HG03558 (cell line): ENCODE data around the gene UBL4A.

Source experiments
- ATAC-seq: cut with Tn5 transposase; IDR thresholded peaks from one replicate; pipeline ENCODE4 v1.9.1; 2021; ENCODE audit warnings: moderate number of reproducible peaks; ENCODE audit not compliant: unreplicated experiment; ENCODE audit errors: extremely low read depth

Gene UBL4A

DNA sequence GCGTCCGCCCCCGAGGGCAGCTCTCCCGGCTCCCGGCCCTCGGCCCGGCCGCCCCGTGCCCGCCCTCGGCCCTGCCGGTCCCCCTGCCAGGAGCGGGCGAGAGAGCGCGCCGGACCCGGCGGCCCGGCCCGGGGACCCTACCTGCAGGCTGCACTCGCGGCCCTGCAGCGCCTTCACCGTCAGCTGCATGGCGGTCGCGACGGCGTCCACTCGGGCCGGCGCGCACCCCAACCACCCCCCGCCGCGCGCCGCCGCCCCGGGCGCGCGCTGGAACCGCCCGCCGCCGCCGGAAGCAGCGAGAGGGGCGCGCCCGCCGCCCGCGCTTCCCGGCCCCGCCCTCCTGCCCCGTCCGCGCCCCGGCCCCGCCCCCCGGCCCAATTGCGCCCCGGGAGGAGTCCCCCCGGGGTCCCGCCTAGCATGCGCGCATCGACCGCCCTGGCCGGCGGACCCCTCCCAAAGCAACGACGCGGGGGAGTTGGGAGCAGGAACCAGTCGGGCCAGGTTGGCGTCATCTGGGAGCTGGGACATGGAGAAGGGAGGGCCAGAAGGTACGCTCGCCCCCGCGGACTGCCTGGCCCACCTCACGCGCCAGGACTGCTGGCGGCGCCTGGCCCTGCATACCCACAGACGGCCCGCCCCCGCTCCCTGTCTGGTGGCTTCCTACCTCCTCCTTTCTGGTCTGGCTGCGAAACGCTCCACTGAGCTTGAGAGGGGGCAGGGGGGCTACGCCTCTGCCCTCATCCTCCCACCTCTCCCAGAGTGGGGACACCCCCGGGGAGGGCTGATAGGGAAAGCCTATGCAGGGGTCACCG is at the start of gene UBL4A:
Gene UBL4A, minus strand, starts transcription at position 220 of the 812 bp plus-strand sequence. Its CDS starts 31 bp downstream, at position 189.
- ATAC-seq, result no peak

DNA sequence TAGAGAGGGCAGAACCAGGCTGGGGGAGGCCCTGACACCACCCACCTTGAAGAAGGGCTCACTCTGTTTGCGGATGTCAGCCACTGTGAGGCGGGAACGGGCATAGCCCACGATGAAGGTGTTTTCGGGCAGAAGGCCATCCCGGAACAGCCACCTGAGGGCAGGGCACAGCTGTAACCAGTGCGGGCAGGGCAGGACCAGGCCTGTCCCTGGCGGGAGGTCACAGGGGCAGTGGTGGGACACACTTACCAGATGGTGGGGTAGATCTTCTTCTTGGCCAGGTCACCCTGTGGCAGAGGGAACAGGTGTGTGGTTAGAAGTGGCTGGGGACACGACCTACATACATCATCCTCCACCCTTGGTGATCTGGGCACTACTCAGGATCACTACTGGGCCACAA is 49.5 kb upstream of the UBL4A start:
- no peak for ATAC-seq

DNA sequence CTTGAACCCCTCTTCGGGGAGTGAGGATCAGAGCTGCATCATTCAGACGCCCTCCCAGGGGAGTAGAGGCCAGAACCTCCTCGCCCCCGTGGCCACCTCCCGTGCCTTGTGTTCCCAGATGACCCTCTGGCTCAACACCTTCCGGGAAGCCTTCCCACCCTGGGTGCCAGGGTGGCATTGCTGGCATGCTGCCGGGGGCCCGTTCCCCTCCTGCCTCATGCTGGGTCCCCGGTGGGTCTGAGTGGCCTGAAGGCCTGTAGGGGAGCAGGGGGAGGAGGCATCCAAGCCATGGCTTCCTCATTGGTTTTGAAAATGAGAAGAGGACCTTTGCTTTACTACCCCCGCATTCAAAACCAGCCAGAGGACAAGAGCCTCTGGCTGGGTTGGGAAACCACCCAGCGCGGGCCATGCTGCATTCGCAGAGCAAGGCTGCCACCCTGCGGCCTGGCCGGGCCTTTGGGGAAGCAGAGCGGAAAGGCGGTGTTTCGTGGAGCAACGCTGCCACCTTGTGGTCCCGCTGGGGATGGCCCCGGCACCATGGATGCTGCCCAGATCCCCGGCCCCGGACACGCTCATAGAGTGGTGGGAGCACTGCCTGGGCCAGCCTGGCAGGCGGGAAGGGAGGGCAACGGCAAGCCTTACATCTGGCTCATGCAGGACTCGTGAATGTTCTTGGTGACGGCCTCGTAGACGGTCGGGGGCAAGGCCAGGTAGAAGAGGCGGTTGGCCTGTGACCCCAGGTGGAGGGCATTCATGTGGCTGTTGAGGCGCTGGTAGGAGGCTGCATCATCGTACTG is 48.3 kb upstream of the UBL4A start:
- ATAC-seq, result peak; percentile 76

DNA sequence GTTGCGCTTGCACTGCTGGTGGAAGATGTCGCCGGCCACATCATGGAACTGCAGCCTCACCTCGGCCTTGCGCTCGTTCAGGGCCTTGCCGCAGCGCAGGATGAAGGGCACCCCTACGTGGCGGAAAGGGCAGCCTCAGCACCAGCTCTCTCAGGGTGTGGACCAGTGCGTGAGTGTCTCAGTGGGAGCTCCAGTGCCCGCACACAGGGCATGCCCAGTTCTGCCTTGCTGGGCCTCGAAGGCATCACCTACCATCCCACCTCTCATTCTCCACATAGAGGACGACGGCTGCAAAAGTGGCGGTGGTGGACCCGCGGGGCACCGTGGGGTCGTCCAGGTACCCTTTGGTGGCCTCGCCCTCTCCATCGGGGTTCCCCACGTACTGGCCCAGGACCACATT is 46.3 kb upstream of the UBL4A start:
- no peak for ATAC-seq

DNA sequence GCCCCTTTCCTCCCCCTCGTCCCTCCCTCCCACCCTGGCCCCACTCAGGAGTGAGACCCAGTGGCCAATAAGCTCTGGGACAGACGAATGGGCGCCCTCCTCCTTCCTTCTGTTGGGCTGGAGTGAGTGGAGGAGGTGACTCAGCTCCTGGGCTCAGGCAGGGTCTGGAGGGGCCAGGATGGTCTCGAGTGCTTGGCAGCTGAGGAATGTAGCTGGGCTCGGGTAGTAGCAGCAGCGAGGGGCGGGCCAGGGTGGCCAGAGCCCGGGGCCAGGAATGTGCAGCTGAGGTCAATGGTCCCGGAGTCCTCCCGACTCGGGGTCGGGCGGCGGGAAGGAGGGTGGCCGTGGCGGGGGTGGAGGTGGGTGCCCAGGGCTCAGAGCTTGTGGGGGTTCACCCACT is 45.2 kb upstream of the UBL4A start:
- ATAC-seq, result no peak

DNA sequence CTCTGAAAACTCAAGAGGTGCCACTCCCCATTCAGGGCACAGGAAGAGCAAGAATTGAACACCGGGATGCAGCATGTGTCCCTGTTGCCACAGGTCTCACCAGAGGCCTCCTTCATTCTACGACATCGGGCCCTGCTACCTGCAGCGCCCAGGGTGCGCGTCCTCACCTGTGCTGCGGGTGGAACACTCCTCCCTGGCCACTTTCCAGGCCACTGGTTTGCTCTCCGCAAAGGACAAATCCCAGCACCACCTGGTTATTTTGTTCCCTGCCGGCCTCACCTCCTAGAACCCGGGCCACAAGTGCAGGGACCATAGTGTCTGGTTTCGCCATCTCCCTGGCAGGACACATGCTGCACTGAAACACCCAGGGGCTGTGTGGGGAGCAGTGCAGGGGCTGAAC is 43.9 kb upstream of the UBL4A start:
- ATAC-seq, result no peak

DNA sequence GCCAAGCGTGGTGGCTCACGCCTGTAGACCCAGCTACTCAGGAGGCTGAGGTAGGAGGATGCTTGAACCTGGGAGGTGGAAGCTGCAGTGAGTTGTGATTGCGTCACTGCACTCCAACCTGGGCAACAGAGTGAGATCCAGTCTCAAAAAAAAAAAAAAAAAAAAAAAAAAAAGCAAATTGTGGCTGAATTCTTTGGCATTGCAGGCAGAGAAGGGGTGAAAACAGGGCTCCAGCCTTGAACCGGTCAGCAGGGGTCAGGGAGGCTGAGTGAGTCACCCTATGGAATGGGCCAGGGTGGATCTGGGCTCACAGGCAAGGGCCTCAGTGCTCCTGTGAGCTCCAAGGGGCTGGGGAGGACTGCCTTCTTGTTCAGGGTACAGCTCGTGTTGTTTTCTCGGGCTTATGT is 42.8 kb upstream of the UBL4A start:
- ATAC-seq, result no peak

DNA sequence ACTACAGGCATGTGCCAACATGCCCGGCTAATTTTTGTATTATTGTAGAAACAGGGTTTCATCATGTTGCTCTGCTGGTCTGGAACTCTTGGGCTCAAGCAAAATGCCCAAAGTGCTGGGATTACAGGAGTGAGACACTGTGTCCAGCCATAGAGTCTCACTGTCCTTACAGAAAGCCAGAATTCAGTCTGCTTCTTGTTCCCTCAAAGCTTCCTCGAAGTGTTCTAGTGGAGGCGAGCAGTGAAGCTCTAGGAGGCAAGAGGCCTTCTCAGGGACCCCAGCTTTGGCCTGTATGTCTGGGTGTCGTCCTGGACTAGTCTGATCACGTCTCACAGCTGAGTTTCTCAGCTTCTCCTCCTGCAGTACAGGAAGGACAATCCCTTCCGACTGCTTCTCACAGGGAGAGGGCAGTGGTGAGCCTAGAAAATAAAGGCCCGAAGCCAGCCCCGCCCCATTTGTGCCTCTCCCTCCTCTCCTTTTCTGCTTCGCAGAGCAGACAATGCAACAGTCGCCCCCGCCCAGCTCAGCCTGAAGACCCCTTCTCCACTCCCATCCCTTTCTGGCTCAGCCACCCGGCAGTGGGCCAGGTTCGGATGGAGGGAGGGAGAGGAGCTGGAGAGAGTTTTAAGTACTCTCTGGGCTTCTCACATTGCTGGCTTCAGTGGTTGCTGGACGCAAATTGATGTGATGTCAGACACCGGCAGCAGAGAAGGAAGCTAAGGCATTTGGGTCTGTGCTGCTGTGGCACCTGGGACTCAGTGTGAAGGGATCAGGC is 40.7 kb upstream of the UBL4A start:
- ATAC-seq, result no peak

DNA sequence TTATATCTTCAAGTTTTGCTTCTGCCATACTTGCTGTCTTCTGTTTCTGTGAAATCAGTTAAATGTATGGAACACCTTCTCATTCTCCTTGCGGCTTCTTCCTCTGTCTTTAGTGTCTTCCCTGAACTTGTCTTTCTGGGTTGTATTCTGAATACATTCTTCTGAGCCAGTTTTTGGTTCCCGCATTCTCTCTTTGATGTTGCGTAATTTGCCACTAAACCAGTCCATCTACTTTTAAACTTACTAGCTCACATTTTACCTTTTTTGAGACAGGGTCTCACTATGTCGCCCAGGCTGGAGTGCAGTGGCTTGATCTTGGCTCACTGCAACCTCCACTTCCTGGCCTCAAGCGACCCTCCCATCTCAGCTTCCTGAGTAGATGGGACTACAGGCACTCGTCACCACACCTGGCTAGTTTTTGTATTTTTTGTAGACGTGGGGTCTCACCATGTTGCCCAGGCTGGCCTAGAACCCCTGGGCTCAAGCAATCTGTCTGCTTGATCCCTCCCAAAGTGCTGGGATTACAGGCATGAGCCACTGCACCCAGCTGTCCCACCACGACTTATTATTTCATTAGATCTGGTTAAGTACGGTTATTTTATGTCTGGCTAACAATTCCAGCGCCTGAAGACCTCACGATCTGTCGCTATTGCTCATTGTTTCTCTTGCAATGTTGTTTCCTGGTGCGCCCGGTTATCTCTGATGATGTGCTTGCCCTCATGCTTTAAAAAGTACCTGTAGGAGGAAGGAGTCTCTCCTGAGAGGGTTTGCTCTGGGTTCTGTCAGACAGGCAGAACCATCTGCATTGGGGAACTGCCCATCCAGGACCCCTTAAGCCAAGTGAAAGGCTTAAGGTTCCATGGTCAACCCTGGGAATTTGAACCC is 39.4 kb upstream of the UBL4A start:
- ATAC-seq, result no peak

DNA sequence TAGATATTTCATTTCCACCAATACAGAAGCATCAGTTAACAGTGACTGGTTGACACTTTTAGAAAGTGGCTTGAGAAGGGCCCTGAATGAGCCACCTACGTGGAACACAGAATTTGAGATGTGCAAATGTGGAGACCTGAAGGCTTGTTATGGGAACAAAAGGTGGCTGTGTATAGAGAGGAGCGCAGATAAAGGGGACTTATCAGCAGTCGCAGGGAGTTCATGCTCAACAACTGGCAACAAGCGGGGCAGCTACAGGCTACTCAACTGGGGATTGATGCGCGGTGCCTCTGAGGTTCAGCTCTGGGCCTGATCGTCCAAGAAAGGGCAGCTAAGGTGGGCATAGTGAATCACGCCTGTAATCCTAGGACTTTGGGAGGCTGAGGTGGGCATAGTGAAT is 33.0 kb upstream of the UBL4A start:
- no peak for ATAC-seq

DNA sequence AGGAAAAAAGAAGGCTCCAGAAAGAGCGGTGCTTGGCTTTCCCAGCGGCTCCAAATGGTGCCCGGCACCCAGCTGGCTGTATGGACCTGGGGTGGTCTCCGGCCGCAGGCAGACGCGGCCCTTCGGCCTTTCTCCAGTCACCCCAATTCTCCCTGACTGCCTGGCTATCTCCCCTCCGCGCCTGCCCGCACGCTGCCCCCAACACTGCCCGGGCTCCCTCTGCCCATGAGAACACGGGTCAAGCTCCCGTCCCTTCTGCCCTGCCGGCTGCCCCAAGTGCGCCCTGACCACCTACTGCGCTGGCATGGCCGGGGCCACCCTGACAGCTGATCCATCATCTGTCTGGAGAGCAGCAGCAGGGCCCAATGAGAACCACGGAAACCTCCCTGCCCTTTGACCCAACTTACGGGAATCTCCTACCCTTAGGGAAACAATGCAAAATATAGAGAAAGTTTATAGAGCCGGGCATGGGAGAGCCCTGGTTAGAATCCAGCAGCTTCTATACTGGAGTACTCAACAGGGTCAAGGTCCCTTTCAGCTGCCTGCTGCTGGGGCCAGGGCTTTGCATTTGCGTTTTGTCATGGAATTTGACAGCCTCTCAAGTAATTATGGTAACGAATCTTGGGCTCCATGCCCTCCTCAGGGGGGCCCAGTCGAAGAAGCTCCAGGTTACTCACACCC is 30.8 kb upstream of the UBL4A start:
- no peak for ATAC-seq

DNA sequence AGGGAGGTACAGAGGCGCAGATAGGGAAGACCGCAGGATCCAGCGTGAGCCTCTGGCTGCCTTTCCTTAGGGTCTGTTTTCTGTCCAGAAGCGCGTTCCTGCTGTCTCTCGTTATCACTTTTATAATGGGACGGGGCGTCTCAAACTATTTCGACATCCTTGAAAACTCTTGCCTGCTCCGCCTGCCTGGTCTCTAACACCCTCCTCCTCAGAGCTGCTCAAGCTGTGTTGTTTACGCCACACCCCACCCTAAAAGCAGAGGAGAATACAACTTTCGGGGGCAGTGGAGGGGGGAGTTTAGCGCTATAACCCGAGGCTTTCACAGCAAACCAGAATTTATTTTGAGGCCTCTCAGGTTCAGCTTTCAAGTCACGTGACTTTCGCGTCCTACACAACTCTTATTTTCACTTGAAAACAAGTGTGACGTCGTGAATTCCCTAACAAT is 30.3 kb upstream of the UBL4A start:
- no peak for ATAC-seq

DNA sequence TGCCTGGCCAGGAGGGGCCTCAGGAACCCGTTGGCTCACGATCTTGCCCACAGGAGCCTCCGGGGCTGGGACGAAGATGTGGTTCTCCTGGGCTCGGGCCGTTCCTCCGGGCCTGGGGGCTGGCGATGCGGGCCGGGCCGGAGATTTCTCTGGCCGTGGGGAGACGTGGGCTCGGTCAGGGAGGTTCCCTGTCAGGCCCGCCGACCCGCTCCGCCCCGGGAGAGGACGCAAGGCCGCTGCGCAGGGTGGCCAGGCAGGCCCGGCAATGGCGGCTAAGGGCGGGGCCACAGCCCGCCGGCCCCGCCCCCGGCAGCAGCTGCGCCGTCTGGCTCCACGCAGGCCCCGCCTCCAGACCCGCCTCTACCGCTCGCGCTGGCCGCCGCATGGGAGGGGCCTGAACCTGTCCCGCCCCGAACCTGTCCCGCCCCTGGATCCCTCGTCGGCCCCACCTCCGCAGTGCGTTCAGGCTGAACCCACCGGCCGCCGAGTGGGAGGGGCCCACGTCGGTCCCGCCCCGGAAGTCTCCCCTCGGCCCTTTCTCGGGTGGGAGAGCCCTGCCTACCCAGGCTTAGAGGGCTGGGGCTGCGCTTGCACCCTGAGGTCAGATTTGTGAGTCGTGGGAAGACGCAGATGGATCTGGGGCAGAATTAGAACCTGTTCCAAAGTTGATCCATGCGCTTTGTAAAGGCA is 29.7 kb upstream of the UBL4A start, which contains the start of gene FAM3A:
Gene FAM3A, minus strand, starts transcription at position 267 of the 690 bp plus-strand sequence. CDS start 460 bp downstream, outside the sequence.
- ATAC-seq, result peak; percentile 60

DNA sequence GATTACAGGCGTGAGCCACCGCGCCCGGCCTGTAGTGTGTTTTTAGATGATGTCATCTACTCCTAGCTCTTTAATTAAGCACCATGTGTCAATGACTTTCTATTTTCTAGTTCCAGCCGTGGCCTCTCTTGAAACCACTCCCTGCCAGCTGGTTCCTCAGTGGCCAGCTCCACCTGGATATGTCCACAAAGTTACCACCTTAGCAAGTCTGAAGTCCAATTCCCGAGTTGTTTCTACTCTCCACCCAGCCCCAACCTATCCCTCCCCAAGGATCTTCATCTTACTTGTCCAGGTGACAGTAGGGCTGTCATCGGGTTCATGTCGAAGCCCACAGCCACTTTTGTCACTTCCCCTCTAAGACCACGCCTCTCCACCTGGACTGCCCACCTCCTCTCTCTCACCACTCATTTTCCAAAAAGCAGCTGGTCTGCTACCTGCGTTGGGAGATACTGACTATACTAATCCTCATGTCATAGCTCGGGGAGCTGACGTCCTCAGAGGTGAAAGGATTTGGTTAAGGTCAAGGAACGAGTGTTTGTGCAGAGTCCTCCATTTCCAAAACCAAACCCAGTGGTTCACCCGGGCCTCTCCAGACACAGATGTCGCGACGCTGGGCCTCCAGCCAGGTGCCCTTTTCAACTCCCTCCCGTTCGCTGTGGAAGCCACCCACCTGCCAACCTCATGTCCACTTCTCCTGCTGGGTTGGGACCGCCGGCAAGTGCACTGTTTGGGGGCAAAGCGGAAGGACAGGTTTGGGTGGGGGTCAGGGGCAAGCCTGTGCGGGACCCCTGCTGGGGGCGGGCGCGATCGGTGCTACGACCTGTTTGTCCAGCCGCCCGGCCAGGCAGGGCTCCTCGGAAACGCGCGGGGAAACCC is 28.9 kb upstream of the UBL4A start:
- no peak for ATAC-seq

DNA sequence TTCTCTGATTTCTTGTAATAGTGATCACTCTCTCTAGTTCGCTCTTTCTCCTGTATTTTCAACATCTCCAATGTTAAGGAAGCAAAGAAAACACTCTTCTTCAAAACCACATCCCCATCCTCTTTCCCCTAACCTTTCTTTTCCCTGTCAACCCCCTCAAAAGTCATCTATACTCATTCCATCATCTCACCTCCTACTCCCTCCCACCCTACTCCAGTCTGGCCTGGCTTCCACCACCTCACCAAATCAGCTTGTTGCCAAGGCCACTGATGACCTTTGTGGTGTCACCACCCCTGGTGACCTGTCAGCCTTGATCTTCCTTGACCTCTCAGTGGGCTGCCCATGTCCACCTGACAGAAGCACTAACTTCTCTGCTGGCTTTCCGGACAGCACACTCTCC is 27.3 kb upstream of the UBL4A start:
- no peak for ATAC-seq

DNA sequence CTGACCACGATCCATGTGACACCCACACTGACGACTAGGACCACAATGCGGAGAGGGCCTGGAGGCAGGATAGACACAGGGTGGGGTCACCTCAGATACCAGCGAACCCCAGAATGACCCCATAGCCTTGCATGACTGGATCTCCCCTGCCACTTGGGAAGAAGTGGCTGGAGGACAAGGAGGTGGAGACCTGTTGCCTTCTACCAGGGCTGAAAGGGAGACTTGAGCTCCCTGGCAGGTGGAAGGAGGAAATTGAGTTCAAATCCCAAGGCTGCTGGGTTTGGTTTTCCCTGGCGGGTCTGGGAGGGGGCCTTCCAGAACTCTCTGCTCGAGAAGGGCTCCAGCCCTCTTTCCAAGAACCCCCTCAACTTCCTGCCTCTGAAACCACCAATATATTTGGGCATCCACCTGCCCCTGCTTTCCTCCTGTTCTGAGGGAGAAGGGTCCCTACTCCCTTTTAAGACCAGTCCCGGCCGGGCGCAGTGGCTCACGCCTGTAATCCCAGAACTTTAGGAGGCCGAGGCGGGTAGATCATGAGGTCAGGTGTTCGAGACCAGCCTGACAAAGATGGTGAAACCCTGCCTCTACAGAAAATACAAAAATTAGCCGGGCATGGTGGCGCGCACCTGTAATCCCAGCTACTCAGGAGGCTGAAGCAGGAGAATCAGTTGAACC is 26.6 kb upstream of the UBL4A start:
- no peak for ATAC-seq

DNA sequence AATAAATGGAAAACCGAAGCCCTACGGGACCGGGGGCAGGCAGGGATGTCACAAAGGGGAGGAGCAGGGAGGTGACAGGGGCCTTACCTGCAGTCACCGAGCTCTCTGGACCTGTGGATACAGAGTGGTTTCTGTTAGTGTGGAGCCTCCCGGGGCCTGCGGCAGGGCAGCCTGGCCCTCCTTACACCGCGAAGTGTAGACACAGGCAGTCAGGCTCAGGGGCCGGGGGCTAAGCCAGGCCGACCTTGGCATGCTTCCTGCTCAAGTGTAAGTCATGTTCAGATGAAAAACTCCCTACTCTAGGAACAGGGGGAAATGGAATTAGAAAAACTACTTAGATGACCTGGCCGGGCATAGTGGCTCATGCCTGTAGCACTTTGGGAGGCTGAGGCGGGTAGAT is 25.3 kb upstream of the UBL4A start:
- ATAC-seq, result no peak
